GM18507 (cell line): ENCODE measurements around the gene BTBD19.

Experiments
- DNase-seq: peaks from one replicate; pipeline ENCODE4 v3.0.0; 2011; ENCODE audit warnings: low read depth; ENCODE audit not compliant: insufficient read length; ENCODE audit errors: extremely low spot score
- FAIRE-seq: peaks from 2 replicates; lab custom pipeline; 2011; peaks lifted over from hg19 to GRCh38; lab: Jason Lieb, UNC

Gene BTBD19

GRCh38 chr1:44848456-44849181 is 40.3 kb downstream of the BTBD19 start:
- FAIRE-seq (no peak), DNase-seq (no peak)

GRCh38 chr1:44849575-44850132 is 41.3 kb downstream of the BTBD19 start:
- FAIRE-seq (no peak), DNase-seq (no peak)

GRCh38 chr1:44851308-44851707 is 43.0 kb downstream of the BTBD19 start:
- FAIRE-seq = peak; percentile 41
- DNase-seq = no peak

- FAIRE-seq (no peak), DNase-seq (no peak)
Measured at GRCh38 chr1:44853201-44853600, 44.9 kb downstream of the BTBD19 start.

GRCh38 chr1:44854970-44855369 is 46.6 kb downstream of the BTBD19 start:
- no peak for FAIRE-seq
- DNase-seq = no peak

- DNase-seq = no peak
- no peak for FAIRE-seq
Measured at GRCh38 chr1:44855742-44856141, 47.4 kb downstream of the BTBD19 start.

DNA sequence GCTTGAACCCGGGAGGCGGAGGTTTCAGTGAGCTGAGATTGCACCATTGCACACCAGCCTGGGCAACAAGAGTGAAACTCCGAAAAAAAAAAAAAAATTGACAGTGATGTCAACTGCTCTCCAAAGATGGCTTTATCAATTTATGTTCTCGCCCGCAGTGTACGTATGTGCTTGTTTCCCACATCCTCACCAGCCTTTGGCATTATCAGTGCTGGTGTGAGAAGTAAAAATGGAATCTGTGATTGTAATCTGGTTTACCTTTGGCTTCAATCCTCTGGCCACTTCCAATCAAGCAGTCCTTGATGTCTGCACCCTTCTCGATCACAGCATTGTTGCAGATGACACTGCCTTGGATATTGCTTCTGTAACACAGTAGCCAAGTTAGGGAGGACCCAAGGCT is 49.1 kb downstream of the BTBD19 start:
- DNase-seq (no peak), FAIRE-seq (no peak)

DNA sequence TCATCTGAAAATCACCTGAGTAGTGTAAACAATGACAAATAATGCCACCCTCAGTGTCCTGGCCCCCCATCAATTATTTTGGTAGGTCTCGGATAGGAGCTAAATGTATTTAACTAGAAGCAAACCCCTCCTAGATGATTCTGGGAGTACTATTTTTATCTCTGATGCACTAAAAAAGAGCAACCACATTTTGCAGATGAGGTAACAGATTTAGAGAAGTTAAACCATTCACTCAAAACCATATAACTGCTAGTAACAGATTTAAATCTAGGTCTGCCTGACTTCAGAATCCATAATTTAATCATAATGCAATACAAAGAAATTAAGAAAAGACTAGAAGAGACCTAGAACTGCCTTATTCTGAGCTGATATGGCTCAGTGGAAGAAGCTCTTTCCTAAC is 52.0 kb downstream of the BTBD19 start:
- DNase-seq (no peak), FAIRE-seq (no peak)

- no peak for DNase-seq
- FAIRE-seq = no peak
Measured at GRCh38 chr1:44860891-44861425, 52.6 kb downstream of the BTBD19 start.

DNA sequence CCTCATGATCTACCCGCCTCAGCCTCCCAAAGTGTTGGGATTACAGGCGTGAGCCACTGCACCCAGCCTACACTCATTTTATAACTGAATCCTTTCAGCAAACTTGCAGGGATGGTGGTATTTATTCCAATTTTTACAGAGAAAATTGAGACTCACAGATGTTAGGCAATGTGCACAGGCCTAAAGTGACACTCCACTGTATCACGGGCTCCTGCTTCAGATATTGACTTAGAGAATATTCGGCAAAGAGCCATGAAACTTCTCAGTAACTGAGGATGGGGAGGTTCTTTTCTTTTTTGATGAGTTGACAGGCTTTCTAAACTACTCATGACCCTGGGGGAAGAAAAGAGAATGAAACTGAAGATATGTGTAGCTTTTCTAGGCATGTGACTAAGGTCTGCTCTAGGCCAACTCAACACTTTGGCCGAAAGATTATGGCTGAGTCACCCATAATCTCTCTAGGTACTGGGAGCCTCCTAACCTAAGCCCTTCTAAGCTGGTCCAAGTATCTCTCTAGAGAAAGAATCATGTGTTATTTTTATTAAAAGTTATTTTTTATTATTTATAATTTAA is 54.6 kb downstream of the BTBD19 start:
- no peak for FAIRE-seq
- DNase-seq = no peak
